GM12875 (cell line): ENCODE measurements around the gene ANKS1A.

Experiments used
- H3K4me3 ChIP-seq: one replicate; pipeline ENCODE4 v1.5.1; 2011; ENCODE audit warnings: low read depth, low read length, control low read depth
- CTCF ChIP-seq: IDR thresholded peaks from 2 replicates; pipeline ENCODE4 v1.5.1; 2011; ENCODE audit warnings: low read depth, mild to moderate bottlenecking, control low read depth, inconsistent platforms, low read length, moderate library complexity, borderline replicate concordance; ENCODE audit not compliant: insufficient read depth

The ANKS1A gene

GRCh38 chr6:35089216-35089934 is 200.3 kb downstream of the ANKS1A start:
- TF ChIP-seq CTCF, result no peak

GRCh38 chr6:35089935-35090505 is 201.0 kb downstream of the ANKS1A start:
- no peak overlapping the region for H3K4me3 ChIP-seq
- no peak for TF ChIP-seq CTCF

More at GRCh38 chr6:35089216-35089934, 200.3 kb downstream of the ANKS1A start:
- H3K4me3 ChIP-seq, result no peak overlapping the region

GRCh38 chr6:35090734-35091133 is 201.7 kb downstream of the ANKS1A start:
- no peak overlapping the region for H3K4me3 ChIP-seq
- TF ChIP-seq CTCF, result no peak

- no peak overlapping the region for H3K4me3 ChIP-seq
Observed at GRCh38 chr6:35091346-35092083, 202.5 kb downstream of the ANKS1A start.

GRCh38 chr6:35092362-35093117 is 203.5 kb downstream of the ANKS1A start:
- TF ChIP-seq CTCF, result no peak
- no peak overlapping the region for H3K4me3 ChIP-seq

More at GRCh38 chr6:35091346-35092083, 202.5 kb downstream of the ANKS1A start:
- TF ChIP-seq CTCF, result no peak

GRCh38 chr6:35093118-35093445 is 204.0 kb downstream of the ANKS1A start:
- TF ChIP-seq CTCF, result no peak
- H3K4me3 ChIP-seq, result no peak overlapping the region
